Pancreas (tissue), 10 donors: ENCODE measurements around the gene CYS1. TPM values are rescaled to one million over a fixed set of nuclear protein-coding genes. Genes with fewer than 3 reads are reported as not detected.
A peak's percentile ranks its signal among the peaks of the same experiment; 100 is the strongest.

ENCODE experiments used
- ATAC-seq, 4 donors: fragments of 200-7000 bp; cut with Tn5 transposase; one replicate each; pipeline versions ENCODE4 v1.8.0 to v1.9.1; 2020; ENCODE audit warnings: mild to moderate bottlenecking in 4 of 4, moderate library complexity in 4 of 4
- DNase-seq, 6 donors: peaks; one replicate each; pipeline ENCODE4 v3.0.0-alpha.2; 2020
- FAIRE-seq: peaks from 2 replicates; lab custom pipeline; 2012; peaks lifted over from hg19 to GRCh38; lab: Jason Lieb, UNC
- H3K27ac ChIP-seq, 4 donors: fragments of 200-600 bp; sonication (generic); 1 replicate in 3 of 4; 2 replicates in 1 of 4; pipeline versions ENCODE4 v1.5.0 to v1.8.0; 2020
- H3K27me3 ChIP-seq, 4 donors: fragments of 200-600 bp; one replicate each; pipeline ENCODE4 v1.8.0; 2021
- H3K36me3 ChIP-seq, 3 donors: fragments of 200-600 bp; sonication (generic) in 1 of 3; one replicate each; pipeline versions ENCODE4 v1.5.0 to v1.8.0; 2020 to 2021
- H3K4me1 ChIP-seq, 3 donors: fragments of 200-600 bp; one replicate each; pipeline ENCODE4 v1.8.0; 2021
- H3K4me3 ChIP-seq, 4 donors: fragments of 200-600 bp; sonication (generic) in 2 of 4; one replicate each; pipeline versions ENCODE4 v1.5.0 to v1.8.0; 2020 to 2021
- H3K9me3 ChIP-seq, 4 donors: fragments of 200-600 bp; one replicate each; pipeline ENCODE4 v1.8.0; 2021
- WGBS, 2 donors: extraction: QIAGEN DNeasy Blood & Tissue Kit; methylation state at CpG; one replicate each; pipeline ENCODE4 v1.1.7; 2013; 5-methylcytosine and 5-hydroxymethylcytosine counted together
- intact Hi-C, 3 donors: fragments of 100-400 bp; cut with DNase I; formaldehyde crosslinking; loops; one replicate each; pipeline versions ENCODE4 v1.11.1 to v1.14.2; 2022
- polyA plus RNA-seq, 2 donors: library from polyadenylated mRNA; stranded (reverse); fragments of 200-250 nt; gene quantifications; one replicate each; pipeline ENCODE4 v1.2.3, GENCODE V29; 2013
- total RNA-seq, 6 donors: library from RNA; stranded (reverse); fragmentation: NEBNext Ultra II Directional in 4 of 6; extraction: Animal tissue kit (Norgen Biotek cat#: 25700) in 4 of 6; gene quantifications; one replicate each; pipeline versions ENCODE4 v1.2.1 to v1.2.4, GENCODE V29; 2021 to 2023
- TF ChIP-seq, protein P1 (sequence below), 4 donors: fragments of 200-600 bp; sonication (generic) in 3 of 4; IDR thresholded peaks; one replicate each; pipeline versions ENCODE4 v1.5.0 to v1.8.0; 2021; ENCODE audit warnings: antibody characterized with exemption in 4 of 4
- donor health status: healthy with polysubstance abuse.
- donor health status: DM: no; HTN: no; CAD: no; lungs with moderate emphysema.
- donor health status: DM: no; HTN: no; CAD: no.
- donor health status: control.
- donor health status: control.
- donor health status: Bipolar disorder and iron deficiency.
- donor health status: DM: yes; HTN: yes; CAD: no.
- donor health status: DM: no; HTN: no; CAD: no.
- donor health status: DM: no; HTN: no; CAD: no.
- donor health status: DM: yes; HTN: yes; CAD: no.

The CYS1 gene
- total and polyA plus RNA-seq, 8 donors = 18.9 to 51.3 (median 21.7) TPM

DNA sequence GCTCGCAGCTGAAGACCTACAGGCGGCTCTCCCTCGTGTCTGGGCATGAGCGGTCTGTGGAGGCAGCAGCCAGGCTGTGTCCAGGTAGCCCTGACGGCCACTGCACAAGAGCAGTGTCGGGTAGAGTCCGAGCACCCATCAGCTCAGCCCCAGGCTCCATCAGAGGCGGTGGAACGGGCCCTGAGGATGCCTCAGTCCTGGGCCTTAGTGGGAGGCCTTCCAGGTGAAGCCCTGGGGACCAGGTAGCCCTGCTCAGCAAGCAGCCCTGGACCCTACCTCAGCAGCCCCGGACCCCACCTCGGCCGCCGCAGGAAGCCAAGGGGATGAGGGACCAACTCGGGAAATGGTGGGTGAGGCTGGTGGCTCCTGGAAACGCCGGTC lies 58.2 kb downstream of the CYS1 start:
- no peak for FAIRE-seq
- no peak for DNase-seq
- H3K4me1 ChIP-seq = peaks cover 0 to 6% (median 4%) of the 10 kb centered on the region in 3 donors
- intact Hi-C loops = no loop called here
- TF ChIP-seq, protein P1, sequence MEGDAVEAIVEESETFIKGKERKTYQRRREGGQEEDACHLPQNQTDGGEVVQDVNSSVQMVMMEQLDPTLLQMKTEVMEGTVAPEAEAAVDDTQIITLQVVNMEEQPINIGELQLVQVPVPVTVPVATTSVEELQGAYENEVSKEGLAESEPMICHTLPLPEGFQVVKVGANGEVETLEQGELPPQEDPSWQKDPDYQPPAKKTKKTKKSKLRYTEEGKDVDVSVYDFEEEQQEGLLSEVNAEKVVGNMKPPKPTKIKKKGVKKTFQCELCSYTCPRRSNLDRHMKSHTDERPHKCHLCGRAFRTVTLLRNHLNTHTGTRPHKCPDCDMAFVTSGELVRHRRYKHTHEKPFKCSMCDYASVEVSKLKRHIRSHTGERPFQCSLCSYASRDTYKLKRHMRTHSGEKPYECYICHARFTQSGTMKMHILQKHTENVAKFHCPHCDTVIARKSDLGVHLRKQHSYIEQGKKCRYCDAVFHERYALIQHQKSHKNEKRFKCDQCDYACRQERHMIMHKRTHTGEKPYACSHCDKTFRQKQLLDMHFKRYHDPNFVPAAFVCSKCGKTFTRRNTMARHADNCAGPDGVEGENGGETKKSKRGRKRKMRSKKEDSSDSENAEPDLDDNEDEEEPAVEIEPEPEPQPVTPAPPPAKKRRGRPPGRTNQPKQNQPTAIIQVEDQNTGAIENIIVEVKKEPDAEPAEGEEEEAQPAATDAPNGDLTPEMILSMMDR (IDR thresholded peaks at IDR 0.05) = no peak
- H3K9me3 ChIP-seq = no peaks in the 10 kb centered on the region
- no peaks in the 10 kb centered on the region for H3K36me3 ChIP-seq
- ATAC-seq = no peak
- no peak overlapping the region for H3K4me3 ChIP-seq
- H3K27me3 ChIP-seq = no peaks in the 10 kb centered on the region
- 90 to 93% methylated on average over 16 of the region's 16 CpGs for WGBS, 2 donors
- H3K27ac ChIP-seq = no peak overlapping the region

DNA sequence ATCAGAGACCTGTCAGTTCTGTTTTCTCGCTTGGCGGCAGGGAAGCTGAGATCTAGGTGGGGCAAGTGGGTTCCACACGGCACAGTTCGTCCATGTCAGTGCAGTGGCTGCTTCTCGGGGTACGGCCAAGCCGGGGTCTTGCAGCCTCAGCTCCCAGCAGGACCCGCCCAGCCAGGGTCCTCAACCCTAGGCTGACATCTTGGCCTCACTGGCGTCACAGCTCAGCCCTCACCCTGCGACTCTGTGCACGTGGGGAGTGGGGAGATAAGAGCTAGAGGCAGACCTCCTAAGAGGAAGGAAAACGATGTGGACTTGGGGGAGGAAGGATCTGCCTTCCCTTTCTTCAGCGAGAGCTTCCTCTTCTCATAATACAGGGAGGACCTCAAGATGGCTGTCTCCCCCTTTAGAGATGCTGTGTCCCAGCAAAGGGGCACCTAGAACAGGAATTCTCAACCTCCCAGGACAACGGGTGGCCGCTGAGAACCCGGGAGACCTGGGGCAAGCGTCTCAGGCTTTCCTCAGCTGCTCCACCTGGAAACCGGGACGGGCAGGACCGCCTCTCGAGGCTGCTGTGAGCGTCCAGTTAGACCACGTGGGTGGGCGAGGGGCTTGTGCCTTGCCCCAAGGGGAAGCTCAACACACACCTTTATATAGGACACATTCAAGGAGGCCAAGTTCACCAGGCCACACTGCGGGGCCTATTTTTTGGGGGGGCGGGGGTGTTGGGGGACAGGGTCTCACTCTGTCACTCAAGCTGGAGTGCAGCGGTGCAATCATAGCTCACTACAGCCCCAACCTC lies 60.4 kb downstream of the CYS1 start:
- TF ChIP-seq, protein P1 (IDR thresholded peaks at IDR 0.05) = no peak
- no peaks in the 10 kb centered on the region for H3K9me3 ChIP-seq
- H3K36me3 ChIP-seq = no peaks in the 10 kb centered on the region
- no peak overlapping the region for H3K27ac ChIP-seq
- peak in 1 of 6 donors; percentile 48 for DNase-seq
- no peak for FAIRE-seq
- H3K4me1 ChIP-seq = peaks cover 0 to 6% (median 4%) of the 10 kb centered on the region in 3 donors
- H3K4me3 ChIP-seq = no peak overlapping the region
- WGBS, 2 donors = 90 to 92% methylated on average over 27 of the region's 27 CpGs
- intact Hi-C loops = no loop called here
- ATAC-seq = no peak
- H3K27me3 ChIP-seq = no peaks in the 10 kb centered on the region

DNA sequence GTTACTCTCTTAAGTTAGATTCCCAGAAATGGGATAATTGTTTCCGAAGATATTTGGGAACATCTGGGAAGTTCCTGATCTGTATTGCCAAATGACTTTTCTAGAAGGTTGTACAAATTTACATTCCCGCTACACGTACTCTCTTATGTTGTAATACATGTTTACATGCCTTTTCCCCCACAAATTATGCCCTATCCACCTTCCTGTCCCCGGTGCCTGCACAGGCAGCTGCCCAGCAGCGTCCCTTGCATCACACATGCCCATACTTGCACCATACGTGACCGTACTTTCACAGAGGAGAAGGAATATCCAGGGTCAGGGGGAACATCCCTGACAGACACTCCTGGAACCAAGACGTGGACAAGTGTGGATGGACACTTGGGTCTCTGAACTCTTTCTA lies 61.0 kb downstream of the CYS1 start:
- H3K36me3 ChIP-seq = no peaks in the 10 kb centered on the region
- WGBS, 2 donors = 64 to 68% methylated on average over 8 of the region's 8 CpGs
- no peak overlapping the region for H3K4me3 ChIP-seq
- no peaks in the 10 kb centered on the region for H3K9me3 ChIP-seq
- DNase-seq = peak in 1 of 6 donors; percentile 41
- intact Hi-C loops = no loop called here
- peaks cover 0 to 6% (median 4%) of the 10 kb centered on the region in 3 donors for H3K4me1 ChIP-seq
- peak in 3 of 4 donors; percentile 37 to 54 (median 50) for ATAC-seq
- no peak overlapping the region for H3K27ac ChIP-seq
- TF ChIP-seq, protein P1 (IDR thresholded peaks at IDR 0.05) = no peak
- no peak for FAIRE-seq
- no peaks in the 10 kb centered on the region for H3K27me3 ChIP-seq

DNA sequence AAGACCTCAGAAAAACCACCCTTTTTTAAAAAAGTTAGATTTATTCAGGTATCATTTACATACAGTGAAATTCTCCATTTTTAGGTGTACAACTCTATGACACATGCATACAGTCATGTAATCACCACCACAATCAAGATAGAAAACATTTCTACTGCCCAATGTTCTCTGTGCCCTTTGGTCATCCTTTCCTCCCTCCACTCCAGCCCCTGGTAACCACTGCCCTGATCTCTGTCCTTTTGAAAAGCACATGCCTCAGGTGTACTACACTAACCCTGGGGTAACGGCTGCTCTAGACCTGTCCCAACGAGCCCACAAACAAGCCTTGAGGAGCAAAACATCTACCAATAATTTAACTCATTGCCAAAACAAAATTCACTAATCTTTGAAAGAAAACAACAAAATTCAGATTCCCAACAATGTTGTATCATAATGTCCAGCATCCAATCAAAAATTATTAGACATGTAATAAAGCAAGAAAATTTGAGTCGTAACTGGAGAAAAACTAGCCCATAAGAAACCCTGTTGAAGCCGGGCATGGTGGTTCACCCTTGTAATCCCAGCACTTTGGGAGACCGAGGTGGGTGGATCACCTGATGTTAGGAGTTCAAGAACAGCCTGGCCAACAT lies 62.8 kb downstream of the CYS1 start:
- H3K9me3 ChIP-seq = no peaks in the 10 kb centered on the region
- DNase-seq (peak in 1 of 6 donors; percentile 4), FAIRE-seq (no peak), ATAC-seq (no peak)
- no peaks in the 10 kb centered on the region for H3K36me3 ChIP-seq
- peaks cover 0 to 6% (median 4%) of the 10 kb centered on the region in 3 donors for H3K4me1 ChIP-seq
- WGBS, 2 donors = 88 to 93% methylated on average over 5 of the region's 5 CpGs
- no peak overlapping the region for H3K4me3 ChIP-seq
- TF ChIP-seq, protein P1 (IDR thresholded peaks at IDR 0.05) = no peak
- intact Hi-C loops = no loop called here
- H3K27ac ChIP-seq = no peak overlapping the region
- no peaks in the 10 kb centered on the region for H3K27me3 ChIP-seq
